Keratinocyte (primary cell): ENCODE measurements around the gene GRM7. TPM values are rescaled to one million over a fixed set of nuclear protein-coding genes. Genes with fewer than 3 reads are reported as not detected.

ENCODE experiments used
- DNase-seq: peaks from one replicate; pipeline ENCODE4 v3.0.0-alpha.2; 2011; ENCODE audit warnings: low read depth, missing footprints, low spot score
- FAIRE-seq: peaks from 2 replicates; lab custom pipeline; 2011; peaks lifted over from hg19 to GRCh38; lab: Jason Lieb, UNC
- H2AFZ ChIP-seq: 2 replicates; pipeline ENCODE4 v1.6.0; 2012; ENCODE audit warnings: low read length, control low read depth, inconsistent platforms; ENCODE audit not compliant: control insufficient read depth
- H3K27ac ChIP-seq: 2 replicates; pipeline ENCODE4 v1.5.1; 2011; ENCODE audit warnings: low read length; ENCODE audit not compliant: control insufficient read depth, insufficient read depth
- H3K27me3 ChIP-seq: 3 replicates; pipeline ENCODE4 v1.6.0; 2011; ENCODE audit warnings: low read length; ENCODE audit not compliant: control insufficient read depth, insufficient read depth; ENCODE audit errors: extremely low read depth
- H3K36me3 ChIP-seq, 2 experiments: 2 replicates in 1 of 2; 3 replicates in 1 of 2; pipeline ENCODE4 v1.5.1; 2011; ENCODE audit warnings: low read length in 2 of 2, mild to moderate bottlenecking in 1 of 2; ENCODE audit not compliant: control insufficient read depth in 2 of 2, insufficient read depth in 2 of 2; ENCODE audit errors: extremely low read depth in 1 of 2
- H3K4me1 ChIP-seq: 3 replicates; pipeline ENCODE4 v1.5.1; 2011; ENCODE audit warnings: low read length; ENCODE audit not compliant: control insufficient read depth, insufficient read depth; ENCODE audit errors: extremely low read depth
- H3K4me2 ChIP-seq: 3 replicates; pipeline ENCODE4 v1.6.0; 2011; ENCODE audit warnings: low read depth, low read length; ENCODE audit not compliant: control insufficient read depth, insufficient read depth; ENCODE audit errors: extremely low read depth
- H3K4me3 ChIP-seq, 3 experiments: fragments of 200-600 bp in 1 of 3; sonication (generic) in 1 of 3; 2 replicates in 2 of 3; 3 replicates in 1 of 3; pipeline ENCODE4 v1.5.1; 2011 to 2016; ENCODE audit warnings: low read length in 3 of 3, mild to moderate bottlenecking in 3 of 3, control low read depth in 2 of 3, inconsistent platforms in 1 of 3, low read depth in 1 of 3, mixed read lengths in 1 of 3, mixed run types in 1 of 3, moderate library complexity in 1 of 3; ENCODE audit not compliant: control insufficient read depth in 2 of 3, insufficient read depth in 2 of 3; ENCODE audit errors: extremely low read depth in 1 of 3
- H3K79me2 ChIP-seq: 2 replicates; pipeline ENCODE4 v1.6.0; 2012; ENCODE audit warnings: low read length; ENCODE audit not compliant: control insufficient read depth, insufficient read depth
- H3K9ac ChIP-seq: 3 replicates; pipeline ENCODE4 v1.6.0; 2011; ENCODE audit warnings: low read length; ENCODE audit not compliant: control insufficient read depth, insufficient read depth; ENCODE audit errors: extremely low read depth
- H3K9me1 ChIP-seq: 3 replicates; pipeline ENCODE4 v1.6.0; 2011; ENCODE audit warnings: low read length; ENCODE audit not compliant: control insufficient read depth, insufficient read depth; ENCODE audit errors: extremely low read depth
- H3K9me3 ChIP-seq: 2 replicates; pipeline ENCODE4 v1.5.1; 2012; ENCODE audit warnings: low read depth, low read length; ENCODE audit not compliant: control insufficient read depth
- H4K20me1 ChIP-seq: 3 replicates; pipeline ENCODE4 v1.6.0; 2011; ENCODE audit warnings: low read length; ENCODE audit not compliant: control insufficient read depth, insufficient read depth; ENCODE audit errors: extremely low read depth
- EZH2 ChIP-seq: IDR thresholded peaks from one replicate; pipeline ENCODE4 v1.6.1; 2012; ENCODE audit warnings: inconsistent platforms, mild to moderate bottlenecking, low read length, moderate library complexity
- dilution Hi-C: fragments of 300-500 bp; cut with MboI; formaldehyde crosslinking; loops from one replicate; pipeline ENCODE4 v1.7.0; 2020; ENCODE audit warnings: low sequenced_read_pairs; ENCODE audit not compliant: extremely low pct_ligation_motif_present
- polyA plus RNA-seq, 5 experiments: library from polyadenylated mRNA; depleted of rRNA in 3 of 5; stranded (reverse) in 3 of 5; stranded (forward) in 1 of 5; unstranded in 1 of 5; fragments of >200 nt; gene quantifications; 1 replicate in 1 of 5; 2 replicates in 3 of 5; 3 replicates in 1 of 5; pipeline versions ENCODE4 v1.2.1 to v1.2.3, GENCODE V29; 2011 to 2012; ENCODE audit warnings: missing spikeins in 2 of 5, low read depth in 1 of 5, low replicate concordance in 1 of 5
- TF ChIP-seq, protein P1 (sequence below), 3 experiments: IDR thresholded peaks in 1 of 3; conservative IDR thresholded peaks in 1 of 3; optimal IDR thresholded peaks in 1 of 3; 2 replicates in 2 of 3; 3 replicates in 1 of 3; pipeline versions ENCODE3 to v1.5.1; 2011; ENCODE audit warnings: low read length in 3 of 3, mild to moderate bottlenecking in 3 of 3, moderate library complexity in 2 of 3, control low read depth in 1 of 3, inconsistent platforms in 1 of 3; ENCODE audit not compliant: insufficient read depth in 2 of 3; ENCODE audit errors: extremely low read depth in 1 of 3

The GRM7 gene
- polyA plus RNA-seq, 1 donor (not counting 4 experiments of a cell fraction or from before 2014, with no cell fraction given), result not detected

DNA sequence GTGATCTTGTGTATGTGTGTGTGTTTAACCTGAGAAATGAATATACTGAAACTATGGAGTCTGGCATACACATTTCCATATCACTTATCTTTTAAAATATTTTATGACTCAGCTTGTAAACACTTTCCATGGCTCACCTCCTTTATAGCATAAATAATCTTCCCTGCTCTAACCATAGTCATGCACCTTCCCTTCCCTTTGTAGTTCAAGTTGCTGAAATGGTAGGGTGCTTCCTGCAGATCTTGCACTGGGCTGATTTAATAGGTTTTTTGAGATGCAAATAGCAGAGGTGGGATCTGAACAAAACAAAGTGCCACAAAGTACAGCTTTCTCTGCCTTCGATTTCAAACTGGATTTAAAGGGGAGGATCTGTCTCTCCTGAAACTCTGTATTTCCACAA is 928.0 kb downstream of the GRM7 start:
- dilution Hi-C loops, result no loop called here
- H3K9me3 ChIP-seq, result no peaks in the 10 kb centered on the region
- H2AFZ ChIP-seq, result no peak overlapping the region
- H3K4me3 ChIP-seq, result no peak overlapping the region
- DNase-seq (no peak), FAIRE-seq (no peak)
- H3K9ac ChIP-seq, result no peak overlapping the region
- no peaks in the 10 kb centered on the region for H3K79me2 ChIP-seq
- H3K4me2 ChIP-seq, result no peak overlapping the region
- TF ChIP-seq EZH2, result no peak
- TF ChIP-seq, protein P1, sequence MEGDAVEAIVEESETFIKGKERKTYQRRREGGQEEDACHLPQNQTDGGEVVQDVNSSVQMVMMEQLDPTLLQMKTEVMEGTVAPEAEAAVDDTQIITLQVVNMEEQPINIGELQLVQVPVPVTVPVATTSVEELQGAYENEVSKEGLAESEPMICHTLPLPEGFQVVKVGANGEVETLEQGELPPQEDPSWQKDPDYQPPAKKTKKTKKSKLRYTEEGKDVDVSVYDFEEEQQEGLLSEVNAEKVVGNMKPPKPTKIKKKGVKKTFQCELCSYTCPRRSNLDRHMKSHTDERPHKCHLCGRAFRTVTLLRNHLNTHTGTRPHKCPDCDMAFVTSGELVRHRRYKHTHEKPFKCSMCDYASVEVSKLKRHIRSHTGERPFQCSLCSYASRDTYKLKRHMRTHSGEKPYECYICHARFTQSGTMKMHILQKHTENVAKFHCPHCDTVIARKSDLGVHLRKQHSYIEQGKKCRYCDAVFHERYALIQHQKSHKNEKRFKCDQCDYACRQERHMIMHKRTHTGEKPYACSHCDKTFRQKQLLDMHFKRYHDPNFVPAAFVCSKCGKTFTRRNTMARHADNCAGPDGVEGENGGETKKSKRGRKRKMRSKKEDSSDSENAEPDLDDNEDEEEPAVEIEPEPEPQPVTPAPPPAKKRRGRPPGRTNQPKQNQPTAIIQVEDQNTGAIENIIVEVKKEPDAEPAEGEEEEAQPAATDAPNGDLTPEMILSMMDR (optimal IDR thresholded peaks at IDR 0.05 in 1 of 3, IDR thresholded peaks at IDR 0.05 in 1 of 3, conservative IDR thresholded peaks at IDR 0.05 in 1 of 3; ENCODE audit: extremely low read depth in 1 of 3, insufficient read depth in 2 of 3, low read length in 3 of 3), result no peak
- no peaks in the 10 kb centered on the region for H3K27me3 ChIP-seq
- no peaks in the 10 kb centered on the region for H3K9me1 ChIP-seq
- H3K27ac ChIP-seq, result no peak overlapping the region
- no peaks in the 10 kb centered on the region for H4K20me1 ChIP-seq
- H3K36me3 ChIP-seq, result no peaks in the 10 kb centered on the region
- H3K4me1 ChIP-seq, result peaks cover 7% of the 10 kb centered on the region

DNA sequence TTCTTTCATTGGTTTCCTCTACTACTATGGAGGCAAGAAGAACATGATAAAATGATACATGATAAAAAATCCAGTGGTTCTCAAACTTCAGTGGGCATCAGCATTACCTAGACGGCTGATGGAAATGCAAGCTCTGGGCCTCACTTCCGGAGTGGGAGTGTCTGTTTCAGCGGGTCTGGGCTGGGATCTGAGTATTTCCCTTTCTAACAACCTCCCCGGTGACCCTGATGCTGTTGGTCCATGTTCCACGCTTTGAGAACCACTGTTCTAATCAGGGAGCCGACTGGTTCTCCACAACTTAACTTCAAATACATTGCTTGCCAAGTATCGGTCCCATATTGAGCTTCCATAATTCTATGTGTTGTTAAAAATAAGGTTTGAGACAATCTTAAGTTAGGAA is 928.4 kb downstream of the GRM7 start:
- Histone ChIP-seq H3K9me3 (no peaks in the 10 kb centered on the region), H3K36me3 (no peaks in the 10 kb centered on the region), H3K4me3 (no peak overlapping the region), H3K79me2 (no peaks in the 10 kb centered on the region), H3K9me1 (no peaks in the 10 kb centered on the region), H3K9ac (no peak overlapping the region), H3K27ac (no peak overlapping the region), H2AFZ (no peak overlapping the region), H3K27me3 (no peaks in the 10 kb centered on the region), H3K4me2 (no peak overlapping the region), H4K20me1 (no peaks in the 10 kb centered on the region), H3K4me1 (peaks cover 7% of the 10 kb centered on the region)
- FAIRE-seq, result peak; percentile 32
- TF ChIP-seq, protein P1 (optimal IDR thresholded peaks at IDR 0.05 in 1 of 3, IDR thresholded peaks at IDR 0.05 in 1 of 3, conservative IDR thresholded peaks at IDR 0.05 in 1 of 3; ENCODE audit: extremely low read depth in 1 of 3, insufficient read depth in 2 of 3, low read length in 3 of 3), result no peak
- no peak for TF ChIP-seq EZH2
- dilution Hi-C loops, result no loop called here
- DNase-seq, result no peak
